A549 (cell line): ENCODE data around the gene DCAKD. TPM values are rescaled to one million over a fixed set of nuclear protein-coding genes. Genes with fewer than 3 reads are reported as not detected.

Source experiments
- ATAC-seq, 2 experiments: fragments of 200-7000 bp in 1 of 2; fragments of >200 bp in 1 of 2; cut with Nextera tagmentation in 1 of 2; cut with Tn5 transposase in 1 of 2; 3 replicates each; pipeline versions ENCODE4 v1.8.0 to v1.9.1; 2018 to 2020; ENCODE audit warnings: mild to moderate bottlenecking in 1 of 2, moderate library complexity in 1 of 2
- CTCF ChIA-PET: fragments of 300-600 bp; sonication (Branson Sonifier 250); formaldehyde crosslinking; extraction: SDS; loops from one replicate; lab custom pipeline; 2021; ENCODE audit warnings: antibody characterized with exemption, inconsistent platforms; lab: Yijun Ruan, JAX
- POLR2A ChIA-PET: fragments of 350-600 bp; formaldehyde crosslinking; extraction: SDS; loops from one replicate; lab custom pipeline; 2021; ENCODE audit warnings: antibody characterized with exemption, inconsistent platforms; lab: Yijun Ruan, JAX
- DNase-seq, 2 experiments: peaks; one replicate each; pipeline versions ENCODE4 v3.0.0 to v3.0.0-alpha.2; 2011 to 2016; ENCODE audit warnings: low read depth in 1 of 2, low spot score in 1 of 2
- FAIRE-seq: peaks from 2 replicates; lab custom pipeline; 2011; peaks lifted over from hg19 to GRCh38; lab: Jason Lieb, UNC
- H3K27ac ChIP-seq, 2 experiments: fragments of >200 bp; sonication (Bioruptor Twin); formaldehyde crosslinking; 3 replicates each; pipeline ENCODE4 v1.5.1; 2016 to 2017
- H3K4me1 ChIP-seq: fragments of >200 bp; sonication (Bioruptor Twin); formaldehyde crosslinking; 3 replicates; pipeline ENCODE4 v1.6.1; 2016
- H3K4me2 ChIP-seq: fragments of >200 bp; sonication (Bioruptor Twin); formaldehyde crosslinking; 3 replicates; pipeline ENCODE4 v1.6.1; 2016
- H3K4me3 ChIP-seq: fragments of >200 bp; sonication (Bioruptor Twin); formaldehyde crosslinking; 3 replicates; pipeline ENCODE4 v1.5.1; 2016
- H3K9me3 ChIP-seq: fragments of >200 bp; sonication (Bioruptor Twin); formaldehyde crosslinking; 3 replicates; pipeline ENCODE4 v1.6.1; 2016
- BCL3 ChIP-seq: fragments of >200 bp; sonication (Bioruptor Twin); formaldehyde crosslinking; IDR thresholded peaks from 3 replicates; pipeline ENCODE4 v1.6.1; 2016
- CHD2 ChIP-seq: fragments of 150-350 bp; IDR thresholded peaks from 2 replicates; pipeline ENCODE4 v1.6.1; 2014; ENCODE audit warnings: low read length; ENCODE audit not compliant: partially characterized antibody
- CTCF ChIP-seq: fragments of >200 bp; sonication (Bioruptor Twin); formaldehyde crosslinking; IDR thresholded peaks from 3 replicates; pipeline ENCODE4 v1.5.1; 2016
- E2F6 ChIP-seq: IDR thresholded peaks from 2 replicates; pipeline ENCODE4 v1.6.1; 2012; ENCODE audit warnings: low read depth, borderline replicate concordance
- ELK1 ChIP-seq: fragments of 150-350 bp; IDR thresholded peaks from 2 replicates; pipeline ENCODE4 v1.6.1; 2014; ENCODE audit warnings: low read depth, mild to moderate bottlenecking, low read length
- FOSL2 ChIP-seq, 2 experiments: fragments of 450-650 bp in 1 of 2; fragments of >200 bp in 1 of 2; sonication (Bioruptor Twin) in 1 of 2; formaldehyde crosslinking; IDR thresholded peaks; 2 replicates each; pipeline versions ENCODE4 v1.5.0 to v1.6.1; 2016 to 2020; ENCODE audit warnings: mild to moderate bottlenecking in 1 of 2, moderate library complexity in 1 of 2
- FOXS1 ChIP-seq: fragments of 250-450 bp; sonication (Bioruptor Pico); IDR thresholded peaks from 2 replicates; pipeline ENCODE4 v1.5.0; 2020; ENCODE audit warnings: mild to moderate bottlenecking, moderate library complexity
- GATA3 ChIP-seq: IDR thresholded peaks from 2 replicates; pipeline ENCODE4 v1.6.1; 2012; ENCODE audit warnings: borderline replicate concordance
- HEYL ChIP-seq: fragments of 250-450 bp; sonication (Bioruptor Pico); IDR thresholded peaks from 2 replicates; pipeline ENCODE4 v1.8.0; 2021; ENCODE audit warnings: mild to moderate bottlenecking, moderate library complexity
- JUNB ChIP-seq: fragments of >200 bp; sonication (Bioruptor Twin); formaldehyde crosslinking; IDR thresholded peaks from 2 replicates; pipeline ENCODE4 v1.6.1; 2016
- MAX ChIP-seq: IDR thresholded peaks from 2 replicates; pipeline ENCODE4 v1.6.1; 2012
- MAZ ChIP-seq: fragments of 150-350 bp; IDR thresholded peaks from 2 replicates; pipeline ENCODE4 v1.6.1; 2014; ENCODE audit warnings: antibody characterized with exemption, low read depth, low read length, borderline replicate concordance
- POLR2AphosphoS2 ChIP-seq: conservative IDR thresholded peaks from 2 replicates; pipeline ENCODE4 v1.6.1; 2012; ENCODE audit warnings: low read length, improper control_type of control experiment, inconsistent platforms
- RAD21 ChIP-seq, 2 experiments: fragments of >200 bp in 1 of 2; sonication (Bioruptor Twin) in 1 of 2; formaldehyde crosslinking in 1 of 2; IDR thresholded peaks in 1 of 2; conservative IDR thresholded peaks in 1 of 2; 2 replicates in 1 of 2; 3 replicates in 1 of 2; pipeline ENCODE4 v1.6.1; 2012 to 2018; ENCODE audit warnings: inconsistent platforms in 1 of 2
- RCOR1 ChIP-seq: fragments of 150-350 bp; IDR thresholded peaks from 2 replicates; pipeline ENCODE4 v1.6.1; 2014; ENCODE audit warnings: antibody characterized with exemption, low read length, low read depth
- REST ChIP-seq: fragments of 200-600 bp; sonication (generic); IDR thresholded peaks from 2 replicates; pipeline ENCODE4 v1.6.1; 2016; ENCODE audit warnings: antibody characterized with exemption, mild to moderate bottlenecking, moderate library complexity
- RFX5 ChIP-seq: fragments of 450-650 bp; IDR thresholded peaks from 2 replicates; pipeline ENCODE4 v1.7.1; 2014; ENCODE audit warnings: antibody characterized with exemption, mild to moderate bottlenecking, moderate library complexity
- SREBF2 ChIP-seq: fragments of 450-650 bp; IDR thresholded peaks from 2 replicates; pipeline ENCODE4 v1.6.1; 2014; ENCODE audit warnings: mild to moderate bottlenecking, moderate library complexity
- TP53 ChIP-seq: fragments of 250-450 bp; sonication (Bioruptor Pico); IDR thresholded peaks from 2 replicates; pipeline ENCODE4 v1.5.0; 2021; ENCODE audit warnings: mild to moderate bottlenecking, moderate library complexity
- ZSCAN20 ChIP-seq: fragments of 250-450 bp; sonication (Bioruptor Pico); IDR thresholded peaks from 2 replicates; pipeline ENCODE4 v1.8.0; 2022; ENCODE audit warnings: mild to moderate bottlenecking, moderate library complexity
- WGBS: methylation state at CpG from one replicate; pipeline ENCODE4 v1.1.6; 2017; ENCODE audit errors: missing lambda C conversion rate; 5-methylcytosine and 5-hydroxymethylcytosine counted together
- polyA plus RNA-seq, 4 experiments: library from polyadenylated mRNA; depleted of rRNA in 3 of 4; stranded (reverse); fragments of >200 nt; fragmentation: RNase III in 1 of 4; extraction: RNeasy Plus Mini Kit Qiagen cat#74134 plus additional on column Dnase treatment in 1 of 4; gene quantifications; 2 replicates in 3 of 4; 3 replicates in 1 of 4; pipeline ENCODE4 v1.2.3, GENCODE V29; 2011 to 2017

Gene DCAKD
- polyA plus RNA-seq, 2 of the 4 experiments (the other 2 are of a cell fraction): 18.7 to 21.4 TPM

GRCh38 chr17:45020354-45021138, 30.9 kb downstream of the DCAKD start:
- no peak for ATAC-seq
- 95% methylated on average over 17 of the region's 17 CpGs for WGBS
- H3K27ac ChIP-seq: no peak overlapping the region
- no peak overlapping the region for H3K4me3 ChIP-seq
- POLR2A ChIA-PET: interaction anchor here (0.8 to 2.8 kb wide), 6 partner anchors 16 to 121 kb away, joined by 3 to 12 read pairs (median 3); partner anchors contain the start of genes EFTUD2 and NMT1
- H3K9me3 ChIP-seq: no peaks in the 10 kb centered on the region
- no peak for DNase-seq
- FAIRE-seq: no peak
- no peak for TF ChIP-seq BCL3
- TF ChIP-seq RCOR1: no peak
- TF ChIP-seq POLR2AphosphoS2: no peak
- TF ChIP-seq CTCF: no peak
- TF ChIP-seq MAZ: no peak
- no peak for TF ChIP-seq RFX5
- no peak for TF ChIP-seq GATA3
- TF ChIP-seq RAD21 (conservative IDR thresholded peaks at IDR 0.05 in 1 of 2, IDR thresholded peaks at IDR 0.05 in 1 of 2): no peak
- no peak for TF ChIP-seq E2F6
- TF ChIP-seq CHD2: no peak
- TF ChIP-seq ELK1: no peak
- TF ChIP-seq HEYL (CRISPR knock-in tag): no peak
- no peak for TF ChIP-seq SREBF2
- no peak for TF ChIP-seq JUNB
- TF ChIP-seq, all 56 proteins: peak for 0
- CTCF ChIA-PET: interaction anchor here (0.8 to 66.5 kb wide), 38 partner anchors 12 to 242 kb away, joined by 3 to 1853 read pairs (median 10); partner anchors contain the start of genes ACBD4, C1QL1, EFTUD2 and GFAP
- H3K4me2 ChIP-seq: no peak overlapping the region
- peaks cover 24% of the 10 kb centered on the region for H3K4me1 ChIP-seq

GRCh38 chr17:45018848-45019711, 32.4 kb downstream of the DCAKD start:
- DNase-seq (peak; percentile 45 to 71), ATAC-seq (peak; percentile 65 to 76), FAIRE-seq (no peak)
- Histone ChIP-seq H3K4me2 (peak overlapping the region; percentile 89), H3K27ac (peak overlapping the region; percentile 80 to 89), H3K4me3 (peak overlapping the region; percentile 47), H3K9me3 (no peaks in the 10 kb centered on the region), H3K4me1 (peaks cover 24% of the 10 kb centered on the region)
- CTCF ChIA-PET: interaction anchor here (0.6 to 66.5 kb wide), 34 partner anchors 11 to 764 kb away, joined by 3 to 1853 read pairs (median 8); partner anchors contain the start of genes ACBD4, C1QL1, EFTUD2 and GFAP
- POLR2A ChIA-PET: interaction anchor here (1.2 to 2.8 kb wide), 2 partner anchors 50 to 98 kb away, joined by 3 to 12 read pairs; no protein-coding TSS in a partner anchor
- WGBS: 14% methylated on average over 46 of the region's 82 CpGs
- TF ChIP-seq MAX (peak; percentile 24; the same call in 1 of the 2 replicates), MAZ (no peak), ZSCAN20 (CRISPR knock-in tag) (no peak), CTCF (peak; percentile 95), REST (no peak), FOXS1 (CRISPR knock-in tag) (no peak), FOSL2 (IDR thresholded peaks at IDR 0.05) (no peak), FOSL2 (CRISPR knock-in tag; IDR thresholded peaks at IDR 0.05) (peak; percentile 2; the same call in 1 of the 2 replicates), RAD21 (conservative IDR thresholded peaks at IDR 0.05 in 1 of 2, IDR thresholded peaks at IDR 0.05 in 1 of 2) (peak in 1 of 2 experiments; percentile 76; a peak in 4 of 5 replicates), TP53 (CRISPR knock-in tag) (peak; percentile 23; the same call in 1 of the 2 replicates)
